Measurements from ENCODE around the gene RAD18.

Gene RAD18

DNA sequence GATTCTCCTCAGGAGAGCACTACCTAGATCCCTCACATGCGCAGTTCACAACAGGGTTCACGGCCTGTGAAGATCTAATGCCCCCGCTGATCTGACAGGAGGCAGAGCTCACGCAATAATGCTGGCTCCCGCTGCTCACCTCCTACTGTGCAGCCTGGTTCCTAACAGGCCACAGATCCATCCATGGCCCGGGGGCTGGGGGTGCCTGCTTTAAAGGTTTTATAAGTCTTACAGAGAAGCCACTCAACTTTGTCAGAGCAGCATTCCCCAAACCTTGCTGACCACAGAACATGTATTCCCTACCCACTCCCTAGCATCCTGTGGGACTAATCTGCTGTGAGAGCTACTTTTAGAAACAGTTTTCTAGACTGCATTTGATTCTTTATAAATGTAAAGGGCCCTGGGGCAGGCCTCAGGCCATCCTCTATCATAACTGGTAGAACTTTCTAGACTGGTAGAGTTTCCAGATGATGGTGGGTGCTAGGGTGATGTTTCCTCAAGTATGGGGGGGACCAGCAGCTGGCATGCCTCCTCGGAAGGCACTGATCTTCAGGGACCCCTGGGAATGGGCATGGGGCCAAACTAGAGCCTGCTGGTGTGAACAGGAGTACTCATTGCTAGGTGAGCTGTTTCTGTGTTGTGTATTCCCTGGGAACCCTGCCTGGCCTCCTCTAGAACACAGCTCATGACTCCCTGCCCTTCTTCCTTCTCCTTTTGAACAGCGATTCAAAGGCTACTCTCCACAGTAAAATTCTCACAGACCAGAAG, 25.7 kb upstream of the RAD18 start:
- H3F3A ChIP-seq (ENCODE audit: control insufficient read depth, insufficient read depth): no peaks in the 10 kb centered on the region
- TF ChIP-seq EZH2phosphoT487 (IDR thresholded peaks at IDR 0.05; ENCODE audit: borderline replicate concordance, low read length): no peak
- TF ChIP-seq, protein P1, sequence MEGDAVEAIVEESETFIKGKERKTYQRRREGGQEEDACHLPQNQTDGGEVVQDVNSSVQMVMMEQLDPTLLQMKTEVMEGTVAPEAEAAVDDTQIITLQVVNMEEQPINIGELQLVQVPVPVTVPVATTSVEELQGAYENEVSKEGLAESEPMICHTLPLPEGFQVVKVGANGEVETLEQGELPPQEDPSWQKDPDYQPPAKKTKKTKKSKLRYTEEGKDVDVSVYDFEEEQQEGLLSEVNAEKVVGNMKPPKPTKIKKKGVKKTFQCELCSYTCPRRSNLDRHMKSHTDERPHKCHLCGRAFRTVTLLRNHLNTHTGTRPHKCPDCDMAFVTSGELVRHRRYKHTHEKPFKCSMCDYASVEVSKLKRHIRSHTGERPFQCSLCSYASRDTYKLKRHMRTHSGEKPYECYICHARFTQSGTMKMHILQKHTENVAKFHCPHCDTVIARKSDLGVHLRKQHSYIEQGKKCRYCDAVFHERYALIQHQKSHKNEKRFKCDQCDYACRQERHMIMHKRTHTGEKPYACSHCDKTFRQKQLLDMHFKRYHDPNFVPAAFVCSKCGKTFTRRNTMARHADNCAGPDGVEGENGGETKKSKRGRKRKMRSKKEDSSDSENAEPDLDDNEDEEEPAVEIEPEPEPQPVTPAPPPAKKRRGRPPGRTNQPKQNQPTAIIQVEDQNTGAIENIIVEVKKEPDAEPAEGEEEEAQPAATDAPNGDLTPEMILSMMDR (IDR thresholded peaks at IDR 0.05; ENCODE audit: low read depth, low read length, poor library complexity, severe bottlenecking): no peak
- no peaks in the 10 kb centered on the region for H3K9me2 ChIP-seq (replicated peaks; ENCODE audit: control insufficient read depth, low read length)
- no peaks in the 10 kb centered on the region for H3K4me1 ChIP-seq (ENCODE audit: control insufficient read depth, low read length)
- no peaks in the 10 kb centered on the region for H3K27me3 ChIP-seq (ENCODE audit: control insufficient read depth, low read length)
- H3K27ac ChIP-seq (ENCODE audit: low read depth, low read length): no peak overlapping the region
- no peaks in the 10 kb centered on the region for H3K79me2 ChIP-seq (ENCODE audit: control insufficient read depth, low read length)
- H3K36me3 ChIP-seq (ENCODE audit: control insufficient read depth, low read length): no peaks in the 10 kb centered on the region
- H4K20me1 ChIP-seq (ENCODE audit: control insufficient read depth, insufficient read depth, low read depth, low read length): no peaks in the 10 kb centered on the region
- no peaks in the 10 kb centered on the region for H3K9me3 ChIP-seq (ENCODE audit: control insufficient read depth, insufficient read depth, low read length)
- no peak overlapping the region for H3K4me3 ChIP-seq (ENCODE audit: low read length)
- no peak overlapping the region for H3K4me2 ChIP-seq (ENCODE audit: low read length)

DNA sequence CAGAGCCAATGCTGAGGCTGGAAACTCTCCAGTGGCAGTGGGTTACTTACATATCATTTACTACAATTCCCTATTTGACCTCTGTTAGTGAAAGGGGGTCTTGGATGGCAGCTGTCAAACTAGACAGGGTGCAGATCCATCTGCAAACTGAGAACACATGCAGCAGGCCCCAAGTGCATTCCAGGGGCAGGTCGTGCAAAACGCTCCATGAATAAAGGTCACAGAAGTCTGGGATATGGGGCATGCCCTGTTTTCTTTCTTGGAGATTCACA, 25.0 kb upstream of the RAD18 start:
- TF ChIP-seq, protein P1 (IDR thresholded peaks at IDR 0.05; ENCODE audit: low read depth, low read length, poor library complexity, severe bottlenecking): no peak
- TF ChIP-seq EZH2phosphoT487 (IDR thresholded peaks at IDR 0.05; ENCODE audit: borderline replicate concordance, low read length): no peak
- H3K4me3 ChIP-seq (ENCODE audit: low read length): no peak overlapping the region
- H3F3A ChIP-seq (ENCODE audit: control insufficient read depth, insufficient read depth): no peaks in the 10 kb centered on the region
- no peaks in the 10 kb centered on the region for H3K4me1 ChIP-seq (ENCODE audit: control insufficient read depth, low read length)
- no peaks in the 10 kb centered on the region for H3K79me2 ChIP-seq (ENCODE audit: control insufficient read depth, low read length)
- no peaks in the 10 kb centered on the region for H3K9me2 ChIP-seq (replicated peaks; ENCODE audit: control insufficient read depth, low read length)
- no peaks in the 10 kb centered on the region for H4K20me1 ChIP-seq (ENCODE audit: control insufficient read depth, insufficient read depth, low read depth, low read length)
- H3K36me3 ChIP-seq (ENCODE audit: control insufficient read depth, low read length): no peaks in the 10 kb centered on the region
- H3K27me3 ChIP-seq (ENCODE audit: control insufficient read depth, low read length): no peaks in the 10 kb centered on the region
- no peak overlapping the region for H3K27ac ChIP-seq (ENCODE audit: low read depth, low read length)
- H3K9me3 ChIP-seq (ENCODE audit: control insufficient read depth, insufficient read depth, low read length): no peaks in the 10 kb centered on the region
- no peak overlapping the region for H3K4me2 ChIP-seq (ENCODE audit: low read length)

DNA sequence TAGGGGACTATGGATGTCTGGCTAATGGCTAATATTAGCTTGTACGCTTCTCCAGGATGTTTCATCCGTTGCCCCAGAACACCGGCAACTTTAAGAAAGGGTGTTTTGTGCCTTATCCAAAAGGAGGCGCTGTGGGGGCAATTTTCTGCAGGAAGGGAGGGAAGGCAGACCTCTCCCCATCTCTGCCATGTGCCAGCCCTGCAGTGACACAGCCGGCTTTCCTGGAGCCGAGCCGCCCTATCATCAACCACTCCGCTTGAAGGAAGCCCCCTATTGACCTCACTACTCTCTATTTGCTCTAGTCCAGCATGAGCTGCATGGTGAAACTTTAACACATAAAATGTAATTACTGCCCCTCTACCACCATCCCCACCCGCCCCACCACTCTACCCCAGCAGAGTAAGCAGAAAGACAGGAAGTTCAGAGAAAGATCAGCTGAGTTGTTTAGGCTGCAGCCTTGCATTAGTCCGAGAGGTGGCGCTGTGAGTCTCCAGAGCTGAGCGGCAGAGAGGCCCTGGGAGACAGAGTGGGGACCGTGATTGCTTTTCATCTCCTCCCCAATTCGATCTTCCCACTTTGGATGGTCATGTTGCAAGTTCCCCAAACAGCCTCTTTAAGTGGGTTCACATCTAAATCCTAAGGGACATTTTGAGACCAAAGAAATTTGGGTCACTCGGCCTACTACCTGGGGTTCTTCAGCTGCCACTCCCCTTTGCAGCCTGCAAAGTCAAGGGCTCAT, 24.5 kb upstream of the RAD18 start:
- Histone ChIP-seq H3K27ac (ENCODE audit: low read depth, low read length) (no peak overlapping the region), H3K9me2 (replicated peaks; ENCODE audit: control insufficient read depth, low read length) (no peaks in the 10 kb centered on the region), H3K4me1 (ENCODE audit: control insufficient read depth, low read length) (no peaks in the 10 kb centered on the region), H3K27me3 (ENCODE audit: control insufficient read depth, low read length) (no peaks in the 10 kb centered on the region), H3K9me3 (ENCODE audit: control insufficient read depth, insufficient read depth, low read length) (no peaks in the 10 kb centered on the region), H4K20me1 (ENCODE audit: control insufficient read depth, insufficient read depth, low read depth, low read length) (no peaks in the 10 kb centered on the region), H3K4me3 (ENCODE audit: low read length) (no peak overlapping the region), H3K79me2 (ENCODE audit: control insufficient read depth, low read length) (no peaks in the 10 kb centered on the region), H3F3A (ENCODE audit: control insufficient read depth, insufficient read depth) (no peaks in the 10 kb centered on the region), H3K36me3 (ENCODE audit: control insufficient read depth, low read length) (no peaks in the 10 kb centered on the region), H3K4me2 (ENCODE audit: low read length) (peak overlapping the region; percentile 20; the same call in 1 of the 2 replicates)
- TF ChIP-seq, protein P1 (IDR thresholded peaks at IDR 0.05; ENCODE audit: low read depth, low read length, poor library complexity, severe bottlenecking): peak; percentile 88
- TF ChIP-seq EZH2phosphoT487 (IDR thresholded peaks at IDR 0.05; ENCODE audit: borderline replicate concordance, low read length): no peak
